Right renal pelvis (tissue), 4 donors: ENCODE data around the gene ADGRG6. TPM values are rescaled to one million over a fixed set of nuclear protein-coding genes. Genes with fewer than 3 reads are reported as not detected.
"Not testable (repeated sequence)": the region's sequence is repeated elsewhere in the genome, so short reads cannot be mapped to it uniquely, and the experiment has no call there.

Experiments used
- DNase-seq, 4 donors: peaks; one replicate each; pipeline ENCODE4 v3.0.0-alpha.2; 2013; ENCODE audit warnings: low read depth in 4 of 4, low spot score in 3 of 4, missing footprints in 1 of 4
- polyA plus RNA-seq, 4 donors: library from polyadenylated mRNA; unstranded; fragments of 120-200 nt; gene quantifications; one replicate each; pipeline ENCODE4 v1.2.1, GENCODE V29; 2013; ENCODE audit not compliant: insufficient read length in 4 of 4

ADGRG6 gene
- polyA plus RNA-seq, 4 donors, result 31.5 to 38.3 (median 32.4) TPM

DNA sequence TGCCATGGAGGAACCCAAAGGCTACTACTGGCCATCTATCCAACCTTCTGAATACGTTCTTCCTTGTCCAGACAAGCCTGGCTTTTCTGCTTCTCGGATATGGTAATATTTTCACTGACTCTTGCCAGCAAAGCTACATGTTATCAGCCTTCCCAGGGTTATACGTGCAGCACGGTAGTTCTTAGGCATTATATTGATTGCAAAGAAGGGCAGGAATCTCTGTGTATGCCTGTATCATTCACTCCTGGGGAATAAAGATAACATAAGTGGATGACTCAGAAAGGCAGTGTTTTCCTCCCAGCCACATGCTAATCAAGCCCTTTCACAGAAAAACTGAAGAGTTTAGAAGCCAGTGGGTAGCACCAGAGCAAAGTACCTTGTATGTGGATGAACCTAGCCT, 98.7 kb downstream of the ADGRG6 start:
- DNase-seq, result no peak

DNA sequence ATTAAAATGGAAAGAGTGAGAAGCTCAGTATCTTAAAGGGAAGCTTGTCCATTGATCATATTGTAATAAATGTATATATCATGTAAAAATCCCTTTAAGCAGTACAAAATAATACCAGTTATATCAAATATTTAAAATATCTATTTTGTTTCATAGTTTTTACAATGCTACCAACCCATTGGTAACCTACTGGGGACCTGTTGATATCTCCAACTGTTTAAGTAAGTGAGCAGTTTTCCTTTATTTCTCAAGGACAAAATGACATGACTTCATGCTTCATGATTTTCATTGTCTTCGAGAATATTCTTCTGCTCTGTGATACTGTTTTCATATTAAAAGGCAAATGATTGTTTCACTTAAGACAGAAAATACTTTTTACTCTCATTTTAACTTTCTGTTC, 100.0 kb downstream of the ADGRG6 start:
- DNase-seq, result no peak

GRCh38 chr6:142404751-142405150, 102.9 kb downstream of the ADGRG6 start:
- DNase-seq, result no peak

GRCh38 chr6:142406131-142406530, 104.3 kb downstream of the ADGRG6 start:
- no peak for DNase-seq

DNA sequence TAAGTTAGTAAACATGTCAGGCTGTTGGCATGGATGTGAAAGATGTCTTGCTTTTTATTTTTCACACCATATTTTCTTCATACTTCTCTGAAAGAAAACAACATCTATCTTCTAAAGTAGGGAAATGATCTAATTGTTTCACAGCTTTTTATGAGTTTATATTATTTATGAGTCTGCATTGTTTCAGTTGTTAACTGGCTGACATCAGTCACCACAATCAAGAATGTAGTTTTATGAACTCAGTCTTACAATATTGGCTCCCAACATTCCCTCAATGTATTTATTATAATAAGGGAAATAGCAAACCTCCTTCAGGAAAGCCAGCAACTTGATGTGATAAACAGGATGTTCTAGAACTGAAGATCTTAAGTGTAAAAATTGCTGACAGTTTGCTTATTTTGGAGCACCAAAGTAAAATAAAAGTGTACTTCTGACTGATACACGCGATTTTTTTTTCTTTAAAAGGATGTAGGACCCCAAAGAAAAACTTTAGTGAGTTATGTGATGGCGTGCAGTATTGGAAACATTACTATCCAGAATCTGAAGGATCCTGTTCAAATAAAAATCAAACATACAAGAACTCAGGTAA, 106.0 kb downstream of the ADGRG6 start:
- no peak for DNase-seq

DNA sequence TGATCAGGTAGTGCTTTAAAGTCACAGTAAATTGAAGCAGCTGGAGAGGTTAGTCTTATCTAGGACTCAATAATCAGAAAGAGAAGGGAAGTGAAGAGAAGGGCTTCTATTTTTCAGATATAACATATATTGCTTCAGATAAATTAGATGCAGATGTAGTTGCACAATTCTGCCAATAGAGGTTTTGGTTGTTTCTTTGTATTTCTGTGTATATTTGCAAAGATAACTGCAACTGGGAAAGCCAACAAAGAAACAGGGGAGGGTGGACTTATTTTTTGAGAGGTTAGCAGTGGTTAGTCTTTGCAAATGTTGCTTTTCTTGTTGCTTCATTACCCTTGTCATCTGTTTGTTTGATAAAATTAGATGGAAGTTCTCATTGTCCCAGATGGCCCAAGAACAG, 106.6 kb downstream of the ADGRG6 start:
- no peak for DNase-seq

GRCh38 chr6:142409794-142410193, 108.0 kb downstream of the ADGRG6 start:
- no peak for DNase-seq

DNA sequence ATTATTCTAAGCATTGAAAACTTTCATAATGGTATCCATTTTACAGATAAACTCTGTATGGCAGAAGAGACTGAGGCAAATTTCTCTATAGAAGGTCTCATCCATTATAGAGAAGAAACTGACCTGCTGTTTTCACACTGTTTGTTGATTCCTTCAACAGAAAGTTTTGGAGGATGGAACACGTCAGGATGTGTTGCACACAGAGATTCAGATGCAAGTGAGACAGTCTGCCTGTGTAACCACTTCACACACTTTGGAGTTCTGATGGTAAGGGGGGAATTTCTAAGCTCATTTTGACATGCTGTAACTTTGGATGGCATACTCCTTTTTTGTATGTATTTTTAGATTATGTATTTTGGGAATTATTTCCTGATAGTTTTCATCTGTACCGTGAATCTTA, 109.3 kb downstream of the ADGRG6 start:
- DNase-seq, result no peak

DNA sequence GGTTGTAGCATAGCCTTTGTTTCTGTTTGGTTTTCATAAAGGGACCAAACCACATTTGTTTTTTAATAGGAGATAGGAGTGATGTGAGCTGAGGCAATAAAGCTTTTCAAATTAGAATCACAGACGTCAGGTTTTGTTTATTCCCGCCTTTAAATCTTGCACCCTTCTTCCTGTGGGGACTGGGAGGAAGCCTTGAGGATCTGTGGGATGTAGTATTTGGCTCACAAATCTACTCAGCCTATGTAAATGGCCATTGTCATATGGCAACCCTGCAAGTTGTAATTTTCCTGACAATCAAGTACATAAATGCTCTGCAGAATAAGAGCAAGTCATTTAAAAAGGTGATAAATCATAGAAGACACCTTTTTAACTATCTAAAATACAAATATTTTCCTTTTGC, 110.4 kb downstream of the ADGRG6 start:
- no peak for DNase-seq

GRCh38 chr6:142412658-142413057, 110.9 kb downstream of the ADGRG6 start:
- DNase-seq, result no peak

DNA sequence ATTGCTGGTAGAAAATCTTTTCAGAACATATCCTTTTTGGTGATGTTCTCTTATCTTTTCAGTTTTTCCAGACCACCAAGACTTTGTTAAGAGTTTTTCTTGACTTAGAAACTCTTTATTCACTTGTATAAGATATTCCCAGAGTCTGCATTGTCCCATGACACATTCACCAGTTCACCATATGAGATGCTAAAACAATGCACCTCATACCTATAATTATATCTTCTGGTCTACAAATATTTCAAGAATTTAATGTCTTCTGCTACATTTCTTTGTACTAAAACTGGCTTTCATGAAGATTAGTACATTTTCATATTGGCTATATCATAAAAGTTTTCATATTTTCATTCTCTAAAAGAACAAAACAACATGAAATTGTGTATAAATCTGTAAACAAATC, 111.3 kb downstream of the ADGRG6 start:
- DNase-seq, result no peak

DNA sequence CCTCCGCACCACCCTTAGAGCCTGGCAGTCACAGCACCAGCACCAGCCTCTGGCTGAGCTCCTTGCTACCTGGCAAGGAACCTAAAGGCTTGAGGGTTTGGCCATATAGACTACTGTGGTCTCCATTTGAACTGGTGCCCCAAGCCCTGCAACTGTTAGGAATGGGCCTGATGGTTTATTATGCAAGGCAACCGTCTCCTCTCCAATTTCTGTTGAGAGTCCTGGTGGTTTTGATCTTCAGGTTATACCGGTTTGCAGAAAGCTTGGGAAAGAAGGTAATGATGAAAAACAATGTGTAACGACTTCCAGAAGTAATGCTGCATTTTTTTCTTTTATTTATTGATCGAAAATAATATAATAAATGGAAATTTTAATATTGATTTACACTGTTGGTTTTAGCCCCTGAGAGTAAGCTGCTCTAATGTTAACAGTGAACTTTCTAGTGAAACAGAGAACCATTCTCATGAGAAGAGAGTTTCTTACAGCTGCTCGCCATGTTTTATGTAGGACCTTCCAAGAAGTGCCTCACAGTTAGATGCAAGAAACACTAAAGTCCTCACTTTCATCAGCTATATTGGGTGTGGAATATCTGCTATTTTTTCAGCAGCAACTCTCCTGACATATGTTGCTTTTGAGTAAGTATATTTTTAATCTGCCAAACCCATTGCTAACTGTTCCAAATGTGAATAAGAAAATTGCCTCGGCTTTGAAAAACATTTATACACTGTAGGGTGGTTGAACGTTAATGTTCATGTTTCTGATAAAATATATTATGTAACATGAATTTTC, 112.8 kb downstream of the ADGRG6 start:
- DNase-seq, result no peak

- DNase-seq, result no peak
Measured at GRCh38 chr6:142416179-142416578, 114.4 kb downstream of the ADGRG6 start.

- DNase-seq, result no peak
Measured at GRCh38 chr6:142416686-142417085, 114.9 kb downstream of the ADGRG6 start.

DNA sequence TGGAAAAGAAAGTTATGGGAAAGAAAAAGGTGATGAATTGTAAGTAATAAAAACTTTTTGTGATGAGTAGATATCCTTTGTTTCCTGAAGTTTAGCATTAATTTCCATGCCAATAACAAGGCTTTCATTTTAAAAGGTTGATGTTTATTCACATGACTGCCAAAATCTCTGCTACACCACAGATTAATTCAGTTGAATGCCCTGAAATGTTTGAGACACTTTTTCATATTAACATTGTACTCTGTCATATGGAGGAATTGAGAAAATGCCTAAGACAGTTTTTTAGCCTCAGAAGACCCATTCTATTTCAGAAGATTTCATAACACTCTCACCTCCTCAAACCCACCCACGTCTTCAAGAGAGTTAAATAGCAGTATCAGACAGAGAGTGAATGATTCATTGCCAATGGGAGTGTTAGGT, 115.5 kb downstream of the ADGRG6 start:
- DNase-seq, result no peak

GRCh38 chr6:142419071-142419470, 117.3 kb downstream of the ADGRG6 start:
- DNase-seq, result no peak

GRCh38 chr6:142420802-142421201, 119.0 kb downstream of the ADGRG6 start:
- DNase-seq, result no peak

- DNase-seq, result no peak
Measured at GRCh38 chr6:142421285-142422117, 119.7 kb downstream of the ADGRG6 start.

DNA sequence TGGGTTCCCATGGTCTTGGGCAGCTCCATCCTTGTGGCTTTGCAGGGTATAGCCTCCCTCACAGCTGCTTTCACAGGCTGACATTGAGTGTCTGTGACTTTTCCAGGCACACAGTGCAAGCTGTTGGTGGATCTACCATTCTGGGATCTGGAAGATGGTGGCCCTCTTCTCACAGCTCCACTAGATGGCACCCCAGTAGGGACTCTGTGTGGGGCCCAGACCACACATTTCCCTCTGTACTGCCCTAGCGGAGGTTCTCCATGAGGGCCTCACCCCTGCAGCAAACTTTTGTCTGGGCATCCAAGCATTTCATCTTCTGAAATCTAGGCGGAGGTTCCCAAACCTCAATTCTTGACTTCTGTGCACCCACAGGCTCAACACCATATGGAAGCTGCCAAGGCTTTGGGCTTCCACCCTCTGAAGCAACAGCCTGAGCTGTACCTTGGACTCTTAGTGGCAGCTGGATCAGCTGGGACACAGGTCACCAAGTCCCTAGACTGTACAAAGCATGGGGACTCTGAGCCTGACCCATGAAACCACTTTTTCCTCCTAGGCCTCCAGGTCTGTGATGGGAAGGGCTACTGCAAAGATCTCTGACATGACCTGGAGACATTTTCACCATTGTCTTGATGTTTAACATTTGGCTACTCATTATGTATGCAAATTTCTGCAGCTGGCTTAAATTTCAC, 124.8 kb downstream of the ADGRG6 start:
- DNase-seq, result not testable (repeated sequence)

DNA sequence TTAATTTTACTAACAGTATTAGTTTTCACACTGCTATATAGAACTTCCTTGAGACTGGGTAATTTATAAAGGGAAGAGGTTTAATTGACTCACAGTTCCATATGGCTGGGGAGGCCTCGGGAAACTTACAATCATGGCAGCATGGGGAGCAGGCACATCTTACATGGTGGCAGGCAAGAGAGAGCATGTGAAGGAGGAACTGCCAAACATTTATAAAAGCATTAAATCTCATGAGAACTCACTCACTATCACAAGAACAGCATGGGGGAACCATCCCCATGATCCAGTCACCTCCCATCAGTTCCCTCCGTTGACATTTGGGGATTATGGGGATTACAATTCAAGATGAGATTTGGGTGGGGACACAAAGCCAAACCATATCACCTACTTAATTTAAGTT, 126.7 kb downstream of the ADGRG6 start:
- DNase-seq, result not testable (repeated sequence)

DNA sequence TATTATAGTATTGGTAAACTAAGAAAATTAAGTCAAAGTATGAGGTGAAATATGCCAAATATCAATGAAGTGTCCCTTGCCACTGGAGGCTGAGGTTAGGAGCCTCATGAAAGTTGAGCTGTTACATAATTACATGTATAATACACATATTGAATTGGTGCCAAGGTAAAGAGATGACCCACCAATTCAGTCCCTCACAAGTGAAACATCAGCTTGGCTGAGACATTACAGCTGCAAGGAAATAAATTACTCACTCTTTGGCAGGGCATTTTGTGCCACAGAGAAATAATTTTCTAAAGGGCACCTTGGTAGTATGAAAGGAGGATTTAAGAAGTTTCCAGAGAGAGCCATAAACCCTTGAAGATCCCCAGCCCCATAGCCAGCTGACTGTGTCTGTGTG, 127.4 kb downstream of the ADGRG6 start:
- DNase-seq, result no peak
